NOMO-1 treated with dmso at 0.1 percent for 144 hours (cell line): ENCODE data around the gene TRIM28.

Experiments used
- DNase-seq: peaks from one replicate; lab custom pipeline; 2025; ENCODE audit not compliant: unreplicated experiment; lab: John Stamatoyannopoulos, UW

TRIM28 gene

DNA sequence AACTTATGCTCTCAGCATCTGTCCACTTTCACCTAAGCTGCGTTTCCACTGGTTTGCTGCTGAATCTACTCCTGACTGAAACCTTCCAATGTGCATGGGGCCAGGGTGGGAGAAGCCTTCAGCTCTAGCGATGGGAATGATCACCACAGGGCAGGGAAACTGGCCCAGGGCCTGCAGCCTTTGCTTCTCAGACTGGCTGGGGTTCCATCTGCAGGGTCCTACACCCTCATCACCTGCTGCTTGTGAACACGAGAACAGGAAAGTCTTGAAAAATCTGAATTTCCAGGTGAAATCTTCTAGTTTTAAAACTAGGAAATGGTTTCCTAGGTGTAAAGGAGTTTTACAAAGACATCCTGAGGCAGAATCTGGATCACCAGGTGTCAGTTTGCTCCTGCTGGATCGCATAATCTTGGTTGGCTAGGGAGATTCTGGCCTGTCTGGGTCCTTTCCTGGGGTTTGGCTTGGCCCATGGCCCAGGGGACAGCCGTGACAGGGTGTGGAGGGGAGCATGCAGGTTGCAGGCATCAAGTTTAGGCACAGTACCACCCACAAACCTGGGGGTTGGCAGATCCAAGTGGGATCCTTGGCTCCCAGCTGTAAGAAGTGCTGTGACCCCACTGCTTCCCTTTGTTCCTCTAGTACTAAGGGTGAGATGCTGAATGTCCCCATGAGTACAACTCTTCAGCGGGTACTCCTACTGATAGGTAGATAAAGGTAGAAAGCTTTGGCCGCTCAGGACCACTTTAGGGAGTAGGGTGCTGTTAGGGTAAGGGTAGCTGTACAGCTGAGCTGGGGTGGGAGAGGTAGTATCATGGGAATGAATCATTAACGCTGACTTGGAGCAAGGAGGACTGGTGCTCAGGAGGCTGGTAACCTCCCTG, 16.4 kb downstream of the TRIM28 start:
- DNase-seq = no peak

DNA sequence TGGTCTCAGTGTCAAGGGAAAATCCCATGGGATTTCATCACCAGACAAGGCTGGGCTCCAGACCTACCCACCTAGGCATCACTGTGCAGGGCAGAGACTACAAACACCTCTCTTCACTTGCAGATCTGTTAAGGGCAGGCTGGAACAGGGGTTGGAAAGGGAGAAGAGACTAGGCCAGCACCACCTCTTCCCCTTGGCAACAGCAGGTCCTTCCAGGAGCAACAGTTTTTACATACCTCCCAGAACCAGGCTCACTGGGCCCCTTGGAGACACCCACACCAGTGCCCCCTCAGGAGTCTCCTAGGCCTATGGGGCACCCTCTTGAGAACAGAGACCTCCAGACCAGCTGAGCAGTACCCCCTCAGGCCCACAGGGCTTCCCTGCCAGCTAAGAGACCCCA, 17.1 kb downstream of the TRIM28 start:
- no peak for DNase-seq

DNA sequence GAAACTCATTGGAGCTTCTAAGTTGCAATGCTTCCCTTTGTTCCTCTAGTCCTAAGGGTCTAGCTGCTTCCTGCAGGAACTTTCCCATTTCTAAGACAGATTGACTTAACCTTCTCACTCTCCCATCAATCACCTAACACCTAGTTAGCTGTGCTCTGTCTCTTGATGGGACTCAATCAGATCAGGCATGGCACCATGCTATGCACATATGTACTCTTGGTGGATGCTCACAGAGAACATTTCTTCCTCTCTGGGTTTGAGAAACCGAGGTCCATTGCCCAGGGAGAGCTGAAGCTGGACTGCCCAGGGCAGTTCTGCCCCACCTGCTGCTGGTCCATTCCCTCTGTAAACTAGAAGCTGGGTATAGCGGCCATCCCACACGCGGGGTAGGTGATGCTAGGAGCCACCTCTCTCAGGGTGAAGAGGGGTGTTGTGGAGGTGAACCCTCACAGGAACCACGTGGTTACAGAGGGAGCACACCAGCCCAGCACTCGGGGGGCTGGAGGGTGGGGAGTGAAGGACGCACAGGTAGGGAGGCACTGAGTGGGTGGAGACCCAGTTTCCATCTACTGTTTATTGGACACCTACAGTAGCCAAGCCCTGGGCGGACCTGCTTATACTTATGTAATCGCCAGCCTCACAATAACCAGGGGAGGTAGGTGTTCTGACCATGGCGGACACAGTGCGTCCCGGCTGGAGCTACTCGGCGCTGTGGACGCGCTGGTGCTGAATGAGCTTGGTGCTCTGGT, 17.7 kb downstream of the TRIM28 start:
- no peak for DNase-seq

DNA sequence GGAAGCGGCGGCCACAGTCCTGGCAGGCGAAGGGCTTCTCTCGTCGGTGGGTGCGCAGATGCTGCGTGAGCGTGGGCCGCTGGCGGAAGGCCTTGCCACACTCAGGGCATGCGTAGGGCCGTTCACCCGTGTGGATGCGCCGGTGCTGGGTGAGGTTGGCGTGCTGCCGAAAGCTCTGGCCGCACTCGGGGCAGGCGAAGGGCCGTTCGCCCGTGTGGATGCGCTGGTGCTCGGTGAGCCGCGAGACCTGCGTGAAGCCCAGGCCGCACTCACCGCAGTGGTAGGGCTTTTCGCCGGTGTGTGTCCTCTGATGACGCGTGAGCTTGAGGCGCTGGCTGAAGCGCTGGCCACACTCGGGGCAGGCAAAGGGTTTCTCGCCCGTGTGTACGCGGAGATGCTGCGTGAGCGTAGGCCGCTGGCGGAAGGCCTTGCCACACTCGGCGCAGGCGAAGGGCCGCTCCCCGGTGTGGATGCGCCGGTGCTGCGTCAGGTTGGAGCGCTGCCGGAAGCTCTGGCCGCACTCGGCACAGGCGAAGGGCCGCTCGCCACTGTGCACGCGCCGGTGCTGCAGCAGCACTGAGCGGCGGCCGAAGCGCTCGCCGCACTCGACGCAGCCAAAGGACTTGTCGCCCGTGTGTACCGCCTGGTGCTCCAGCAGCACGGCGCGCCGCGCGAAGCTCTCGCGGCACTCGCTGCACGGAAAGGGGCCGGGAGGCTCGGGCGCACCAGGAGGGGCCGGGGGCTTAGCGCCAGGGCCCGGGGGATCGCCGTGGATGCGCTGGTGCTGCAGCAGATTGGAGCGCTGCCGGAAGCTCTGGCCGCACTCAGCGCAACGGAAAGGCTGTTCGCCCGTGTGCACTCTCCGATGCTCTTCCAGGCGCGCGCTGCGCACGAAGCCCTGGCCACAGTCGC, 18.5 kb downstream of the TRIM28 start:
- DNase-seq = no peak

DNA sequence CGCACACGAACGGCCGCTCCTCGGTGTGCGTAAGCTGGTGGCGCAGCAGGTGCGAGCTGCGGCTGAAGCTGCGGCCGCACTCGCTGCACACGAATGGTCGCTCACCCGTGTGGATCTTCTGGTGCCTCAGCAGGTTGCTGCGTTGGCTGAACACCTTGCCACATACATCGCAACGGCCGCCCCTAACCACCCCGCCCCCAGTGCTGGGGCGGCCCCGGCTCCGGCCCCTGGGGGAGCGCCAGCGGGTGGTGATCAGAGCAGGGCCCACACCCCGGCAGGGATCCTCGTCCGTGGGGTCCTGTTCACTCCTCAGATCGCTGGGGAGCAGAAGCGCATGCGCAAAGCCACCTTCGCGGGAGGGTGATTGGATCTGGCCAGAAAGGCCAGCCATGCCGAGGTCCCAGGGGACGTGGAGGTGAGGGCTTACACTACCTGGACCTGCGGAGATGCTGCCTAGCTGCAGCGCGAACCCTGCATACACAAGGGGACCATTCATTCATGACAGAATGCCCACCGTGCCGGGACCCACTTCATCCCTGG, 19.2 kb downstream of the TRIM28 start:
- no peak for DNase-seq

DNA sequence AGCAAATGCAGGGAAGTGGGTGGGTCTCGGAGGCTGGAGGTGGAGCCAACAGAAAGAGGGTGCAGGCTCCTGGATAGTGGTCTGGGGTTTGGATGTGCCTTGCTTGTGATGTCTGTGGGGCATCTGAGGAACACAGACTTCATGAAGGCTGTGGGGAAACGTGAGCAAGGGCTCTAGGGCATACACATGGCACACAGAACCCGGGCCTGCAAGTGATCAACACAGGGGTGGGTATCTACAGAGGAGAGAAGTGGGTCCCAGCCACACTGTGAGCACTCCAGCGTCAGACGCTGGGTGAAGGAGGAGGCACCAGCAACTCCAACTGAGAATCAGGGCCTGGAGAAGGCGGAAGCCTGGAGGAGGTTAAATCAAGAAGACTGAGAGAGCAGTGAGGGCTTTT, 20.0 kb downstream of the TRIM28 start:
- no peak for DNase-seq

DNA sequence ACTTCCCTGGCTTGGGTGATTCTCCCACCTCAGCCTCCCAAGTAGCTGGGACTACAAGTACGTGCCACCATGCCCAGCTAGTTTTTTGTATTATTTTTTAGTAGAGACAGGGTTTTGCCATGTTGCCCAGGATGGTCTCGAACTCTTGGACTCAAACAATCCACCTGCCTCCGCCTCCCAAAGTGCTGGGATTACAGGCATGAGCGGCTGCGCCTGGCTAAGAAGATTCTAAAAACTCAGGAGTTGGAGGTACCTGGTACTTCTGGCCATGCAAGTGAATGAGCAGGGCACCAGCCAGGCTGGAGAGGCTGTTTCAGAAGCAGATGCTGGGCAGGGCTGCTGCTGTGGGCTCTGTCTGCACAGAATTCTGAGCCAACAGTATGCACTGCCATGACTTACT, 23.1 kb downstream of the TRIM28 start:
- no peak for DNase-seq

DNA sequence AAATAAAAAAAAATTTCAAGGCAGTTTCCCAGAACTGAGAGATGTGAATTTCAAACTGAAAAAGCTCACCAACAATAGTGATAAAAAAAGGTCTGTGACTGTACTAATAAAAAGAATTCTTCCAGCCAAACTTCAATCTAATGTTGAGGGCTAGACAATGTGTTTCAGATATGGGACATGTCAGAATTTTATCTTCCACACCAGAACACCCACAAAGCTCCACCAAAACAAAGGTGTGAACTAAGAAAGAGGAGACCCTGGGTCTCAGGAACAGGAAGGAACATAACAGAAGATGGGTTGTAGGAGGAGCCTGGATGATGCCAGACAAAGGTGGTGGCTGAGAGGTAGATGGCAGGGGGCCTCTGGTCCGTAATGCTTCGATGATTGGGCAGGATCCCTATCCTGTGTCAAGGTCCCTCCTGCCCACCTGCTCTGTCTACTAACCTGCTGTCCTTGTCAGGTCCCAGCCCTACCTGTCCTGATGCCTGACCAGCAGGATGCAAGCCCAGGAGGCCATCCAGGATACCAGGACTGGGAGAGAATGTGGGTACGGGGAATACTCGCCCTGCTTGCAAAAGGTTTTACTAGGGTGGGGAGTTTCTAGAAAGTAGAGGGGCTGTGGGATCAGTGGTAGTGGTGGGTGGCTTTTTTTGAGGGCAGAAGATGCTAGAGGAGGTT, 24.7 kb downstream of the TRIM28 start:
- DNase-seq = no peak

DNA sequence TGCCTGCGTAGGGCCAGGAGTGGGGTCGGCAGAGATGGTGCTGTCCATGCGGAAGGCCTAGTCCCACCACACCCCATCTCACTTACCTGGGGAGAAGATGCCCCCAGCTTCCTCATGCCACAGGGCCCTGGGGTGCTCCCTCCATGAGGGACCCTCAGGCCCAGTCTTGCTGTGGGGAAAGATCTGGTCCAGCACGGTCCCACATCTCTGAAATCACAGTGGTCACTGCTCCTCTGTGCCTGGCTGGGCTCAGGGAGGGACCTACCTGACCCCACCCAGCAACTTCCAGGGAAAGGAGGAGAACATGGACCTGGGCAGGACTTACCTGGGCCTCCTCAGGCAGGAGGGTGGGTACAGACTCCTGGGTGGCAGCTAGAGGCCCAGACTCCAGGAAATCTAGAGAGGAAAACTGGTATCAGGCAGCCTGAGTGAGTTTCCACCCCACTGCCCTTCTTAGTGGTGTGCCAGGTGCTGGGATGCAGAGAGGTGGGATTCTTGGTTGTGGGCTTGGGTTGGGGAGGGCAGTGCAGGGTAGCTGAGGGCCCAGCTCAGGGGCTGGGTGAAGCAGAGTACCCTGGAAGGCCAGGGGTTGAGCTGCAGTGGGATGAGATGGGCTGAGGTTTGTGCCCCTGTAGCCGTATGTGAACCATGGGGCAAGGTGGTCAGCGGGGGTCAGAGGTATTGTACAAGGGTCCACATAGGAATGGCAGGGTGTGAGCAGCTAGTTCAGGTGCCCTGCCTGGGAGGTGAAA, 25.5 kb downstream of the TRIM28 start:
- DNase-seq = no peak

DNA sequence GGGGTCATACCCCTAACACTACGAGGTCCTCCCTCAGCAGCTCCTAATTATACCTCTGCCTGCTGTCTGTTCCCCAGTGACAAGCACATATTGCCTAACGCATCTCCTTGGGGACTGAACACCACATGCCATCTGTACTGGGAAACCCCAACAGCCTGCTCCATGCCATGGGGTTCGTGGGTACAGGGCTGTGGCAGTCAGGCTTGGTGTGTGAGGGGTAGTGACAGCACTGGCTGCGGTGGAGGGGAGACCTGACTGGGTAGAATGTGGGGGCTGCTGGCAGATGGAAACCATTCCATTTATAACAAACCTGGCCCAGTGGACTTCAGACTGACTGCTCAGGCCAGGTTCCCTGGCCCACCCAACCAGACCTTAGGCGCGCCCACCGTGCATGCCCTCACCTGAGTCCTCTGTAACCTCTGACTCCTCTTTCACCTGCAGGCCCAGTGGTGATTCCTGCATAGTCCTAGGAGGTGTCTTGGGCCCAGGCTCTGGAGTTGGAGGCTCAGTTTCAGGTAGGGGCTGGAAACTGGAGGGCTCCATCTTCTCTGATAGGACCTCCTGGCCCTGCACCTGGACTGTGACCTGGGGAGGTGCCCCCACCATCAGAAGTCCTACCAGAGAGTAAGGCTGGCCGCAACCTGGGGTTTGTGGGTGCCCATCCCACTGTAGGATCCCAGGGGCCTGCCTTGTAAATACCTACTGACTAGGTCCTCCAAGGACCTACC, 26.2 kb downstream of the TRIM28 start:
- DNase-seq = no peak

DNA sequence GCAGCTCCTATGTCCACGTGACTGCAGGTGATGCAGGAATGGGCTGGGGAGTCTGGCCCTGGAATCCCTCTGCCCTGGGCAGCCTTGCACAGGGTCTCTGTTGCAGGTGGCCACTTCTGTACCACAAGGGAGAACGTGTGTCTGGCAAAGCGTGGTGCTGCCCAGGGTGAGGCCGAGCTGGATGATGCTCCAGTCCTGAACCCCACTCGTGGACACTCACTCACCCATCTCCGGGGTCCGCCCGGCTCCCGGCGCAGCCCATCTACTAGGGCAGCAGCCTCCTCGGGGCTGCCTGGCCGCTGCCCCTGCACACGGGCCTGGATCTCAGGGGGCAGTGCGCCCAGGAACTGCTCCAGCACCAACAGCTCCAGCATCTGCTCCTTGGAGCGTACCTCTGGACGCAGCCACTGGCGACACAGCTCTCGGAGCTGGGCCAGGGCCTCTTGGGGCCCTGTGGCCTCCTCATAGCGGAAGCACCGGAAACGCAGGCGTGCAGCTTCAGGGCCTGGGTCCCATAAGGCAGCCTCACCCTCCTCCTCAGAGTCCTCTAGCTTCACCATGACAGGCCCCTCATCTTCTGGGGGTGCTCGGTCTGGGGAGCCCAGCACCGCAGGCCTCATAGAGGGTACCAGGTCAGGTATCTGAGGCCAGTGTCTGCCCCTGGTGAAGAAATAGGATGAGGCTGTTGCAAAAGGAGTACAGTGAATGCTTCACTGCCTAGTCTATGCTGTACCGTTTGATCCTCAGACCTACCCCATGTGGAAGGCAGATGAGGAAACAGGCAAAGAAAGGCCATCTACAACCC, 27.1 kb downstream of the TRIM28 start:
- DNase-seq = no peak

DNA sequence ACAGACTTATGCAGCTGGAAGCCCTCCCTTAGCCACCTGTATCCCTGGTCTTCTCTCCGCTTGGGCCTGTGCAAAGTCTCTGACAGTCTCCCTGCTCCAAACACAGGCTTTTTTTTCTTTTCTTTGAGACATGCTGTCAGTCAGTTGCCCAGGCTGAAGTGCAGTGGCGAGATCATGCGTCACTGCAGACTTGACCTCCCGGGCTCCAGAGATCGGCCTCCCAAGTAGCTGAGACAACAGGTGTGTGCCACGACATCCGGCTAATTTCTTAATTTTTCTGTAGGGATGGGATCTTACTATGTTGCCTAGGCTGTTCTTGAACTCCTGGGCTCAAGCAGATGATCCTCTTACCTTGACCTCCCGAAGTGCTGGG, 27.7 kb downstream of the TRIM28 start:
- no peak for DNase-seq

DNA sequence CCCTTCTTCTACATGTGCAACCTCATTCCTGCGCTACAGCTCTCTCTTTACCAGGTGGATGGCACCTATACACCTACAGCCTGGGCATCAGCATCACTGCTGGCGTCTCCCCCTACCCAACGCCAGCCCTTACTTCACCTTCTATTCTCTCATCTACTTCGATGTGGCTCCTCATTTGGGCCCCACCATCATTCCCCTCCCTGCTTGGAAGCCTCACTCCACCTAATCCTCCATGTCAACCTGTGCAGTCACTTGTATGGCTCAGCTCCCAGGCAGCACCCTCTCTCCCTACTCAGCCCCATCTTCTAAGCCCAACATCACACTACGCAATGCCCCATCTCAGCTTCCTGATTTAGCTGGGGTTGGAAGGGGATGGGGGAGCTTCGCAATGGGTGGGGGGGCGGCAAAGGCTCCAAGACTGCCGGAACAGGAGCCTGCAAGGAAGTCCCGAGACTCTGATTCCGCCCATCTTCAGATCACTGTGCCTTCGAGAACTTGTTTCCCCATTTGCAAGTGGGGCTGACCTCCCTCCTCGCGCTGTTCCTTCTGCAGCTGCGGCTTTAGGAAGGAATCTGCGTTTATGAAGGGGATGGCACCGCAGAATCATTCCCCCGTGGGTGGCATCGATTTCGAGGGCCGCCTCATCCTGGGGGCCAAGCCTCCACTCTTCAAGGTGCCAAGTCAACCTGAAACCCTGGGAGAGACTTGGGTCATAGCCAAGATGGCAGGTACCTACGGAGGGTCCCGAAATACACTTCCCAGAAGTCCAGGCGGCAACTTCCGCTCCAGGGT, 28.4 kb downstream of the TRIM28 start:
- no peak for DNase-seq

DNA sequence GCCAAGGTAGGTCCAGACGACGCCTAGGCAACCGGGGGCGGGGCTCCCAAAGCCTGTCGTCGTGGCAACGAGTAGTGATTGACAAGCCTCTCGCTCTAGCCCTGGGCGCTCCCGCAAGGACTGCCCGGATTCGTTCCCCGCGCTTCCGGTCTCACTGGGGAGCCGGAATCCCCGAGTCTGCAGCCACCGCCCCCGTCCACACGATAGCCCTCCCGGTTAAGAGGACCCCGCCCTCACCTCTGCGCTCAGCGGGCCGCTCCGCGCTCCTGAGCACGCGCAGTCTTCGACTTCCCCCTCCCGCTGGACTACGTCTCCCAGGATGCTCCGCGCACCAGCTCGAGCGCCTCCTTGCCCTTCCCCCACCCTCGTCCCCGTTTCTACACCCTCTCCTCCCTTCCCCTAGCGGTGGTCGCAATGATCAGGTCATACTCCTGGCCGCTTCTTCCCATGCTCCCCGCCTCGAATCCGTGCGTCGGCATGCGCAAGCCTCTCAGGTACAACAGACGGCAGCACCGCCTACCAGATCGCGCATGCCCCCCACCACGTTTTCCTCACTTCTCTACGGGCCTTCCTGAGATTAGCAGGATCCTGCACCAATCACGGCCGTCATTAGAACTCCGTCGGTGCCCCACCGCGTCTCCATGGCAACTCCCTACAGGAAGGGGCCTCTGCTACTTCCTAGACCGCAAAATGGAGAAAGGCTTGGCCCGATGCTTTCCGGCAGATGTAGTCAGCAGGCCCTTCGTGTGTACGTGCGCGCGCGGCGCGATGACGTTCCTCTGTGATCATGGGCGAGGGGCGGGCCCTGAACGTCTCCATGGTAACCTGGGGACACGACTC, 29.2 kb downstream of the TRIM28 start, which contains the start of gene MZF1:
MZF1 (minus strand) TSS at position 518 of the 840 bp plus-strand sequence. CDS start 1,946 bp downstream, outside the sequence.
- no peak for DNase-seq

DNA sequence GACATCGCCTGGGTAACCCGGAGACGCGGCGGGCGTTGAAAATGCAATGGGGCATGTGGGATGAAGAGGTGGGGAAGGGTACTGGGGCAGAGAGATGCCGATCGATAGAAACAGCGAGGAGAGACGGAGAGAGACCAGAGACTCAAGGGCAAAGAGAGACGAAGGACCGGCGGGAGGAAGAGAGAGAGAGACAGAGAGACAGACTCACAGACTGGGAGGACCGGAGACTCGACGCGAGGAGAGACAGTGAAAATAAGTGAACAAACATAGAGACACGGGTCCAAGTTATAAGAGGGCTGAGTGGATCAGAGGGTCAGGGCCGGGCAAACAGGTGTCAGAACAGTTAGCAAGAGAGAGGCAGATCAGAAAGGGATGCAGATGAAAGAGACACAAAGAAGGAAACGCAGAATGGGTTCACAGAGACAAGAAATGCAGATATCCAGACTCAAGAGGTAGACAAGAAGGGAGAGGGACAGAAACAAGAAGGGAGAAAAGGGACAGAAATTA, 29.8 kb downstream of the TRIM28 start:
- no peak for DNase-seq
